NB4 (cell line): ENCODE measurements around the gene TAGLN2.

ENCODE experiments used
- CTCF ChIP-seq: IDR thresholded peaks from one replicate; pipeline ENCODE4 v1.5.1; 2012; ENCODE audit warnings: low read depth, low read length
- MYC ChIP-seq: IDR thresholded peaks from 2 replicates; pipeline ENCODE4 v1.6.1; 2011; ENCODE audit warnings: low read depth, low read length
- POLR2A ChIP-seq: IDR thresholded peaks from 2 replicates; pipeline ENCODE4 v1.6.1; 2011; ENCODE audit warnings: mild to moderate bottlenecking; ENCODE audit not compliant: insufficient read length; ENCODE audit errors: extremely low read depth
- TF ChIP-seq, protein P1 (sequence below): IDR thresholded peaks from 2 replicates; pipeline ENCODE4 v1.6.1; 2011; ENCODE audit warnings: low read depth, low read length

GRCh38 chr1:159920651-159921050 lies 4.7 kb downstream of the TAGLN2 start:
- TF ChIP-seq POLR2A (no peak), CTCF (no peak), MYC (no peak)
- TF ChIP-seq, protein P1, sequence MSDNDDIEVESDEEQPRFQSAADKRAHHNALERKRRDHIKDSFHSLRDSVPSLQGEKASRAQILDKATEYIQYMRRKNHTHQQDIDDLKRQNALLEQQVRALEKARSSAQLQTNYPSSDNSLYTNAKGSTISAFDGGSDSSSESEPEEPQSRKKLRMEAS: no peak
